GM12878 (cell line): Measurements from ENCODE around the gene SYNGR3. TPM values are rescaled to one million over a fixed set of nuclear protein-coding genes. Genes with fewer than 3 reads are reported as not detected.

Source experiments
- BHLHE40 ChIP-seq, 2 experiments: fragments of 450-650 bp in 1 of 2; IDR thresholded peaks; 2 replicates each; pipeline ENCODE4 v1.6.1; 2011 to 2017; ENCODE audit warnings: low read depth in 2 of 2, borderline replicate concordance in 1 of 2, improper control_type of control experiment in 1 of 2, low read length in 1 of 2, mild to moderate bottlenecking in 1 of 2
- IKZF1 ChIP-seq: fragments of 450-650 bp; conservative IDR thresholded peaks from 2 replicates; pipeline ENCODE4 v1.6.1; 2017; ENCODE audit warnings: antibody characterized with exemption, mild to moderate bottlenecking
- LARP7 ChIP-seq: fragments of 450-650 bp; IDR thresholded peaks from 2 replicates; pipeline ENCODE4 v1.6.1; 2017; ENCODE audit warnings: mild to moderate bottlenecking
- NBN ChIP-seq: fragments of 450-650 bp; IDR thresholded peaks from 2 replicates; pipeline ENCODE4 v1.6.1; 2016
- NR2F1 ChIP-seq: fragments of 450-650 bp; conservative IDR thresholded peaks from 2 replicates; pipeline ENCODE4 v1.6.1; 2017; ENCODE audit warnings: mild to moderate bottlenecking
- SMARCA5 ChIP-seq: fragments of 450-650 bp; IDR thresholded peaks from 2 replicates; pipeline ENCODE4 v1.6.1; 2017; ENCODE audit warnings: mild to moderate bottlenecking
- SP1 ChIP-seq: IDR thresholded peaks from one replicate; pipeline ENCODE4 v1.6.1; 2011; ENCODE audit warnings: low read depth, low read length
- STAT1 ChIP-seq: fragments of 450-650 bp; conservative IDR thresholded peaks from 2 replicates; pipeline ENCODE4 v1.6.1; 2014; ENCODE audit warnings: antibody characterized with exemption, mild to moderate bottlenecking
- TBL1XR1 ChIP-seq: IDR thresholded peaks from 2 replicates; pipeline ENCODE4 v1.6.1; 2012; ENCODE audit warnings: low read depth, low read length, improper control_type of control experiment
- TCF7 ChIP-seq: IDR thresholded peaks from 2 replicates; pipeline ENCODE4 v1.6.1; 2014; ENCODE audit warnings: antibody characterized with exemption, borderline replicate concordance
- YY1 ChIP-seq: IDR thresholded peaks from 2 replicates; pipeline ENCODE4 v1.6.1; 2011; ENCODE audit warnings: low read depth, mild to moderate bottlenecking, low read length
- ZBED1 ChIP-seq: IDR thresholded peaks from 2 replicates; pipeline ENCODE4 v1.6.1; 2016; ENCODE audit warnings: borderline replicate concordance
- ZNF207 ChIP-seq: fragments of 450-650 bp; IDR thresholded peaks from 2 replicates; pipeline ENCODE4 v1.6.1; 2014; ENCODE audit warnings: antibody characterized with exemption, mild to moderate bottlenecking, borderline replicate concordance
- polyA plus RNA-seq, 11 experiments: library from polyadenylated mRNA; depleted of rRNA in 4 of 11; unstranded in 6 of 11; stranded (reverse) in 5 of 11; fragments of >200 nt; fragmentation: Nextera tagmentation in 4 of 11; fragmentation: Illumina TruSeq in 1 of 11; extraction: Ambion mirVana in 4 of 11; extraction: Trizol in 1 of 11; gene quantifications; 1 replicate in 1 of 11; 2 replicates in 10 of 11; pipeline versions ENCODE4 v1.2.1 to v1.2.3, GENCODE V29; 2011 to 2016; ENCODE audit warnings: inconsistent platforms in 2 of 11, missing spikeins in 2 of 11, low read depth in 1 of 11
- total RNA-seq, 4 experiments: library from RNA; depleted of rRNA in 3 of 4; stranded (reverse); fragments of >200 nt in 3 of 4; fragmentation: Illumina TruSeq in 1 of 4; extraction: Trizol in 1 of 4; gene quantifications; 2 replicates each; pipeline versions ENCODE4 v1.2.1 to v1.2.3, GENCODE V29; 2013 to 2021
- TF ChIP-seq, protein P1 (sequence below): IDR thresholded peaks from 2 replicates; pipeline ENCODE4 v1.6.1; 2012; ENCODE audit warnings: low read length, inconsistent platforms
- TF ChIP-seq, protein P2 (sequence below): fragments of 450-650 bp; formaldehyde crosslinking; IDR thresholded peaks from 2 replicates; pipeline ENCODE4 v1.4.0; 2022; ENCODE audit warnings: mild to moderate bottlenecking, moderate library complexity
- TF ChIP-seq, protein P3 (sequence below): IDR thresholded peaks from 2 replicates; pipeline ENCODE4 v1.6.1; 2012; ENCODE audit warnings: low read depth, low read length, improper control_type of control experiment
- TF ChIP-seq, protein P4 (sequence below): fragments of 450-650 bp; IDR thresholded peaks from 2 replicates; pipeline ENCODE4 v1.6.1; 2017; ENCODE audit warnings: mild to moderate bottlenecking, moderate library complexity

Gene SYNGR3
- total and polyA plus RNA-seq, 10 of the 15 experiments (the other 5 are each of a cell fraction or from before 2014, with no cell fraction given), result 1.2 to 18.1 (median 6.6) TPM

DNA sequence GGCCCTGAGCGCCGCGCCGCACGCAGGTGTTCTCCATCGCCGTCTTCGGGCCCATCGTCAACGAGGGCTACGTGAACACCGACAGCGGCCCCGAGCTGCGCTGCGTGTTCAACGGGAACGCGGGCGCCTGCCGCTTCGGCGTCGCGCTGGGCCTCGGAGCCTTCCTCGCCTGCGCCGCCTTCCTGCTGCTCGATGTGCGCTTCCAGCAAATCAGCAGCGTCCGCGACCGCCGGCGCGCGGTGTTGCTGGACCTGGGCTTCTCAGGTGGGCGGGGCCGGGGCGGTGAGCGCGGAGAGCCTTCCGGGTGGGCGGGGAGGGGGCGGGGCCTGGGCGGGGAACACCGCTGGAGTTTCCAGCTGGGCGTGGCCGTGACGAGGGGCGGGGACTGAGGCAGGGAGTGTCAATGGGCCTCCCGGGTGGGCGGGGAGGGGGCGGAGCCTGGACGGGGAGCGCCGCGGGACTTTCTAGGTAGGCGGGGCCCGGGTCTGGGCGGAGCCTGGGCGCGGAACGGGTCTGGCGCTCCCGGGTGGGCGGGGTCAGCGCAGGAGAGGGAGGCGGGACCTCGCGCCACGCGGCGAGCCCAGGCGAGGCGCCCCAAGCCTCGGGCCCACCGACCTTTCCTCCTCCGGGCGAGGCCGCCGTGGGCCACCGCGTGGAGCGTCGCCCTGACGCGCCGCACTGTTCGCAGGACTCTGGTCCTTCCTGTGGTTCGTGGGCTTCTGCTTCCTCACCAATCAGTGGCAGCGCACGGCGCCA is 2.4 kb downstream of the SYNGR3 start (continued):
- TF ChIP-seq, protein P1, sequence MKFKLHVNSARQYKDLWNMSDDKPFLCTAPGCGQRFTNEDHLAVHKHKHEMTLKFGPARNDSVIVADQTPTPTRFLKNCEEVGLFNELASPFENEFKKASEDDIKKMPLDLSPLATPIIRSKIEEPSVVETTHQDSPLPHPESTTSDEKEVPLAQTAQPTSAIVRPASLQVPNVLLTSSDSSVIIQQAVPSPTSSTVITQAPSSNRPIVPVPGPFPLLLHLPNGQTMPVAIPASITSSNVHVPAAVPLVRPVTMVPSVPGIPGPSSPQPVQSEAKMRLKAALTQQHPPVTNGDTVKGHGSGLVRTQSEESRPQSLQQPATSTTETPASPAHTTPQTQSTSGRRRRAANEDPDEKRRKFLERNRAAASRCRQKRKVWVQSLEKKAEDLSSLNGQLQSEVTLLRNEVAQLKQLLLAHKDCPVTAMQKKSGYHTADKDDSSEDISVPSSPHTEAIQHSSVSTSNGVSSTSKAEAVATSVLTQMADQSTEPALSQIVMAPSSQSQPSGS, result no peak
- TF ChIP-seq ZBED1 (no peak), STAT1 (no peak), TBL1XR1 (no peak), NBN (no peak), NR2F1 (peak; percentile 17), SP1 (peak; percentile 7), TCF7 (no peak), SMARCA5 (peak; percentile 93), ZNF207 (0 out of 2 replicates have a peak, but pooled peaks have one; percentile 54), BHLHE40 (IDR thresholded peaks at IDR 0.05; ENCODE audit: borderline replicate concordance in 1 of 2, low read depth in 2 of 2, low read length in 1 of 2) (peak in 1 of 2 experiments; percentile 29; a peak in 2 of 4 replicates), YY1 (0 out of 2 replicates have a peak, but pooled peaks have one; percentile 6), LARP7 (peak; percentile 56; the same call in 1 of the 2 replicates), IKZF1 (no peak; the same call in none of the 2 replicates)
- TF ChIP-seq, protein P2, sequence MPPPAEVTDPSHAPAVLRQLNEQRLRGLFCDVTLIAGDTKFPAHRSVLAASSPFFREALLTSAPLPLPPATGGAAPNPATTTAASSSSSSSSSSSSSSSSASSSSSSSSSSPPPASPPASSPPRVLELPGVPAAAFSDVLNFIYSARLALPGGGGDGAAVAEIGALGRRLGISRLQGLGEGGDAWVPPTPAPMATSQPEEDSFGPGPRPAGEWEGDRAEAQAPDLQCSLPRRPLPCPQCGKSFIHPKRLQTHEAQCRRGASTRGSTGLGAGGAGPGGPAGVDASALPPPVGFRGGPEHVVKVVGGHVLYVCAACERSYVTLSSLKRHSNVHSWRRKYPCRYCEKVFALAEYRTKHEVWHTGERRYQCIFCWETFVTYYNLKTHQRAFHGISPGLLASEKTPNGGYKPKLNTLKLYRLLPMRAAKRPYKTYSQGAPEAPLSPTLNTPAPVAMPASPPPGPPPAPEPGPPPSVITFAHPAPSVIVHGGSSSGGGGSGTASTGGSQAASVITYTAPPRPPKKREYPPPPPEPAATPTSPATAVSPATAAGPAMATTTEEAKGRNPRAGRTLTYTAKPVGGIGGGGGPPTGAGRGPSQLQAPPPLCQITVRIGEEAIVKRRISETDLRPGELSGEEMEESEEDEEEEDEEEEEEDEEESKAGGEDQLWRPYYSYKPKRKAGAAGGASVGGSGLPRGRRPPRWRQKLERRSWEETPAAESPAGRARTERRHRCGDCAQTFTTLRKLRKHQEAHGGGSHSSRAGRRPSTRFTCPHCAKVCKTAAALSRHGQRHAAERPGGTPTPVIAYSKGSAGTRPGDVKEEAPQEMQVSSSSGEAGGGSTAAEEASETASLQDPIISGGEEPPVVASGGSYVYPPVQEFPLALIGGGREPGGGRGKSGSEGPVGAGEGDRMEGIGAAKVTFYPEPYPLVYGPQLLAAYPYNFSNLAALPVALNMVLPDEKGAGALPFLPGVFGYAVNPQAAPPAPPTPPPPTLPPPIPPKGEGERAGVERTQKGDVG (CRISPR knock-in tag), result no peak
- TF ChIP-seq, protein P3, sequence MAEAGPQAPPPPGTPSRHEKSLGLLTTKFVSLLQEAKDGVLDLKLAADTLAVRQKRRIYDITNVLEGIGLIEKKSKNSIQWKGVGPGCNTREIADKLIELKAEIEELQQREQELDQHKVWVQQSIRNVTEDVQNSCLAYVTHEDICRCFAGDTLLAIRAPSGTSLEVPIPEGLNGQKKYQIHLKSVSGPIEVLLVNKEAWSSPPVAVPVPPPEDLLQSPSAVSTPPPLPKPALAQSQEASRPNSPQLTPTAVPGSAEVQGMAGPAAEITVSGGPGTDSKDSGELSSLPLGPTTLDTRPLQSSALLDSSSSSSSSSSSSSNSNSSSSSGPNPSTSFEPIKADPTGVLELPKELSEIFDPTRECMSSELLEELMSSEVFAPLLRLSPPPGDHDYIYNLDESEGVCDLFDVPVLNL, result no peak
- TF ChIP-seq, protein P4, sequence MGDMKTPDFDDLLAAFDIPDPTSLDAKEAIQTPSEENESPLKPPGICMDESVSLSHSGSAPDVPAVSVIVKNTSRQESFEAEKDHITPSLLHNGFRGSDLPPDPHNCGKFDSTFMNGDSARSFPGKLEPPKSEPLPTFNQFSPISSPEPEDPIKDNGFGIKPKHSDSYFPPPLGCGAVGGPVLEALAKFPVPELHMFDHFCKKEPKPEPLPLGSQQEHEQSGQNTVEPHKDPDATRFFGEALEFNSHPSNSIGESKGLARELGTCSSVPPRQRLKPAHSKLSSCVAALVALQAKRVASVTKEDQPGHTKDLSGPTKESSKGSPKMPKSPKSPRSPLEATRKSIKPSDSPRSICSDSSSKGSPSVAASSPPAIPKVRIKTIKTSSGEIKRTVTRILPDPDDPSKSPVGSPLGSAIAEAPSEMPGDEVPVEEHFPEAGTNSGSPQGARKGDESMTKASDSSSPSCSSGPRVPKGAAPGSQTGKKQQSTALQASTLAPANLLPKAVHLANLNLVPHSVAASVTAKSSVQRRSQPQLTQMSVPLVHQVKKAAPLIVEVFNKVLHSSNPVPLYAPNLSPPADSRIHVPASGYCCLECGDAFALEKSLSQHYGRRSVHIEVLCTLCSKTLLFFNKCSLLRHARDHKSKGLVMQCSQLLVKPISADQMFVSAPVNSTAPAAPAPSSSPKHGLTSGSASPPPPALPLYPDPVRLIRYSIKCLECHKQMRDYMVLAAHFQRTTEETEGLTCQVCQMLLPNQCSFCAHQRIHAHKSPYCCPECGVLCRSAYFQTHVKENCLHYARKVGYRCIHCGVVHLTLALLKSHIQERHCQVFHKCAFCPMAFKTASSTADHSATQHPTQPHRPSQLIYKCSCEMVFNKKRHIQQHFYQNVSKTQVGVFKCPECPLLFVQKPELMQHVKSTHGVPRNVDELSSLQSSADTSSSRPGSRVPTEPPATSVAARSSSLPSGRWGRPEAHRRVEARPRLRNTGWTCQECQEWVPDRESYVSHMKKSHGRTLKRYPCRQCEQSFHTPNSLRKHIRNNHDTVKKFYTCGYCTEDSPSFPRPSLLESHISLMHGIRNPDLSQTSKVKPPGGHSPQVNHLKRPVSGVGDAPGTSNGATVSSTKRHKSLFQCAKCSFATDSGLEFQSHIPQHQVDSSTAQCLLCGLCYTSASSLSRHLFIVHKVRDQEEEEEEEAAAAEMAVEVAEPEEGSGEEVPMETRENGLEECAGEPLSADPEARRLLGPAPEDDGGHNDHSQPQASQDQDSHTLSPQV, result peak; percentile 78; the same call in 1 of the 2 replicates
